KG1 (cell line): Measurements from ENCODE around the gene ANKRD17.

Experiments
- DNase-seq: peaks from one replicate; lab custom pipeline; 2025; lab: John Stamatoyannopoulos, UW

The ANKRD17 gene

DNA sequence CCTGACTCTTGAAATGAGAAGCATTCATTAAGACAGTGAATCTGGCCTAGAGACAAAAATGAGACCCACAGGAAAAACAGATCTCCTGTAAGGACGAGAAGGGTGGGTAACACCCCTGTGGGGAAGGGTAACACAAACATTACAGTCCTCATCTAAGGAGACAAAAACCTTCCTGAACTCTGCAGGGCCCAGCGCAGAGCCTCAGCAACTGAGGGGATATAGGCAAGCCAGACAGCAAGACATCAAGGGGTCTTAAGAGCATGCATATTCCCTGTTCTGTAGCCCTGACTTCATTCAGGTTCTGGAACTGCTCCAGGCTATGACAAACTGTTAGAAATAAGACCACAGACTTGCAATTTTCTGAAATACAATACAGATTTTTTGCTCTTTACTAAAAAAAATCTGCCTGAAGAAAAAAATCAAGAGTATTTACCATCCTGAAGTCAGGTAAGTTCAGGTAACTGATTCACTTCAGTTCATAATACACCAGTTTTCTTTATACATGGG lies 204.6 kb downstream of the ANKRD17 start:
- DNase-seq: no peak

DNA sequence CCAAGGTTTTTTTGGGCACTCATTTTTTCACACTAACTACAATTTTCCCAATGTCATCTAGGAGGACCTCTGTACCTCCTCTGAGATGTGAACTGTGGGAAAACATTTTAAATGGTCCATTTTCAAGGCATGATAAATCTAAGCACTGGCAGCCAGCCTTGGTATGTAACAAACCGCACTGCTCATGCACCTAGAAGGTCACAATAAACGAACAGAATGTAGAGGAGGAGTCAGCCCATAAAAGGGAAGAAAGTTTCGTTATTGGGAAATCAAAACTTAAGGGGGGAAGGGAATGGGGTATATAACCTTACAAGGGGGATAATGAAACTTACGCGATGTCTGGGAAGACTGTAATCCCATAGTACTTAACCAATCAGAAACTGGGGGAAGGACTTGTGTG lies 205.5 kb downstream of the ANKRD17 start:
- DNase-seq: no peak

DNA sequence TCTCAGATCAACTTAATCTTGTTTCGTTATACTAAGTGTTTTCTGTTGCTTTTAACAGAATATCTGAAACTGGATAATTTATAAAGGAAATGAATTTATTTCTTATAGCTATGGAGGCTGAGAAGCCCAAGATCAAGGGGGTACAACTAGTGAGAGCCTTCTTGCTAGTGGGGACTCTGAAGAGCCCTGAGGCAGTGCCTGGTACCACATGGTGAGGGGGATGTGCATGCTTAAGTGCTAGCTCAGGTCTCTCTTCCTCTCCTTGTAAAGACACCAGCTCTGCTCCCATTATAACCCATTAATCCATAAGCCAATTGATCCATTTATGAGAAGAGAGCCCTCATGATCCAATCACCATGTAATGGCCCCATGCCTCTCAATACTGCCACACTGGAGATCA lies 207.0 kb downstream of the ANKRD17 start:
- no peak for DNase-seq

DNA sequence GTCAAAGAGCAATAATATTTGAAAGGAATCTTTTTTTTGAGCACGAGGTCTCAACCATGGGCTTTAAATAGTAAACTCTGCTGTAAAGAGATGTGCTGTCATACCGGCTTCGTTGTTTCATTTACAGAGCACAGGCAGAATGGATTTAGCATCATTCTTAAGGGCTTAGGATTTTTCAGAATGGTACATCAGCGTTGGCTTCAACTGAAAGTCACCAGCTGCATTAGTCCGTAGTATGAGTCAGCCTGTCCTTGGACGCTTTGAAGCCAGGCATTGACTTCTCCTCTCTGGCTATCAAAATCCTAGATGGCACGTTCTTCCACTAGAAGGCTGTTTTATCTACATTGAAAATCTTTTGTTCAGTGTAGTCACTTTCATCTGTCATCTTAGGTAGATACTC lies 212.7 kb downstream of the ANKRD17 start:
- no peak for DNase-seq

DNA sequence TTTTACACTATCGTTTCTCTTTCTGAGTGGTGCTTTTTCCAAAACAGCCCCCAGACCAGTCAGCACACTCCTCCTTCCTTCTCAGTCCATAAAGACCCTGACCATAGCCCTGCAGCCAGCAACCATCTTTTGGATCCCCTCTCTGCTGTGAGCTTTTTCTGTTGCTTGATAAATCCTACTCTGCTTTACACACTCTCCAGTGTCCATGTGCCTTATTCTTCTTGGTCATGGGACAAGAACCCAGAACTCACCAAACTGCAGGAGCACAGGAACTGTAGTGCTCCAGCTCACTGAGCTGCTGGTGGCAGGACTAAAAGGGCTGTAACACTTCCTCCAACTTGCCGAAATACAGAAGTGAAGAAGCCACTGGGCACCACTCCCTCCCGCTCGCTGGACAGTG lies 221.5 kb downstream of the ANKRD17 start:
- DNase-seq: no peak

DNA sequence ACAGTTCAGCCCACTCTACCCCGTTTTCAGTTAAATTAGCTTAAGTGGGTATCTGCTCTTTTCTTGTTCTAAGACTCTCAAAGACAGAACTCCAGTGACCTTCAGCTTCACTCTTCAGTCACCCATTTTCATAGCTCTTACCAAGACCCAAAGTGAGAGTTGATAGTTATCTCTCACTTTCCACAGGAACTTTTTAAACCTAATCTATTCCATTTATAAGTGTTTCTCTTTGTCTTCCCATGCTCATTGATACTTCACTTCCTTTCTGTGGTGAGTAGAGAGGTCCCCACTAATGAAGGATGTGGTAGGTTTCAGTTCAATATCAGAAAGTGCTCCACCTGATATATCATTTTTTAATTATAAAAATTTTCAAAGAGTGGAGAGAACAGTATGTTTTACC lies 222.5 kb downstream of the ANKRD17 start:
- no peak for DNase-seq

DNA sequence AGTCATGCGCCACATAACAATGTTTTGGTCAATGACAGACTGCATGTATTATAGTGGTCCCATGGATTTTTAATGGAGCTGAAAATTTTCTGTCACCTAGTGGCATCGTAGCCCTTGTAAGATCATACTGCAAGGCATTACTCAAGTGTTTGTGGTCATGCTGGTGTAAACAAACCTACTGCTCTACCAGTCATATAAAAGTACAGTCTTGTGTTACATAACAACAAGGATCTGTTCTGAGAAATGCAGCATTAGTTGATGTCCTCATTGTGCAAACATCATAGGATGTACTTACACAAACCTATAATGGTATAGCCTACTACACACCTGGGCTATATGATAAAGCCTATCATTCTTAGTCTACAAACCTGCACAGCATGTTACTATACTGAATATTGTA lies 223.7 kb downstream of the ANKRD17 start:
- DNase-seq: no peak

DNA sequence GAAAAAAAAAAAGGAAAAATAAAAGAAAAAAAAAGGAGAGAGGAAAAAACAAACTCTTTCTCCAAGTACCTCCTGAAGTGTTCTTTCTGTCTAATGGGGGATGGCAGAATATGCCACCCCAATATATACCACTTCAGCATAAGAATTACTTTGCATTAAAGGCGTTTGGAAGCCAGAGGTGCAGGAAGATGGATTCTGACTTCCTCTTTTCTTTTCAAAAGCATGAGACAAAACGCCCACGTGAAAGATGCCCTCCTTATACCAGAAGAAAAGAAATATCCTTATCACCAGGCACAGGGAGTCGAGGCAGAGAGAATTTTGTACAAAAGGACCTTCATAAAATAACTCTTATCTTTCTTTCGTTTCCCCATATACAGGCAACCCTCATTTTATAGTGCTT lies 230.0 kb downstream of the ANKRD17 start:
- no peak for DNase-seq
